ENCODE measurements around the gene SMG6. TPM values are rescaled to one million over a fixed set of nuclear protein-coding genes. Genes with fewer than 3 reads are reported as not detected.
"Not testable (repeated sequence)": the region's sequence is repeated elsewhere in the genome, so short reads cannot be mapped to it uniquely, and the experiment has no call there.

SMG6 gene
- total RNA-seq, 4 donors from 2014 or later: 17.9 to 24.0 (median 20.1) TPM

- H3K4me3 ChIP-seq: no peak overlapping the region
- peak overlapping the region in 3 of 4 donors; percentile 37 to 76 (median 74) for H3K27ac ChIP-seq
- no peak for TF ChIP-seq CTCF (IDR thresholded peaks at IDR 0.05)
- no peak for TF ChIP-seq POLR2A (IDR thresholded peaks at IDR 0.05)
- H3K36me3 ChIP-seq: peaks cover 0 to 43% (median 0%) of the 10 kb centered on the region in 3 donors
- H3K9me3 ChIP-seq: no peaks in the 10 kb centered on the region
- peaks cover 0 to 66% (median 19%) of the 10 kb centered on the region in 3 donors for H3K4me1 ChIP-seq
- intact Hi-C loops (cut with DNase I): no loop called here
- DNase-seq: no peak
- H3K27me3 ChIP-seq: no peaks in the 10 kb centered on the region
- WGBS, 2 donors: 52 to 68% methylated on average over 8 of the region's 8 CpGs
Measured at GRCh38 chr17:2263183-2264066, 40.2 kb downstream of the SMG6 start.

- Histone ChIP-seq H3K9me3 (no peaks in the 10 kb centered on the region), H3K4me3 (no peak overlapping the region), H3K27ac (peak overlapping the region in 3 of 4 donors; percentile 37 to 76 (median 47)), H3K36me3 (peaks cover 0 to 37% (median 0%) of the 10 kb centered on the region in 3 donors), H3K4me1 (peaks cover 0 to 63% (median 19%) of the 10 kb centered on the region in 3 donors), H3K27me3 (no peaks in the 10 kb centered on the region)
- DNase-seq: no peak
- TF ChIP-seq CTCF (IDR thresholded peaks at IDR 0.05) (no peak), POLR2A (IDR thresholded peaks at IDR 0.05) (no peak)
- 29 to 49% methylated on average over 2 of the region's 2 CpGs for WGBS, 2 donors
- intact Hi-C loops (cut with DNase I): no loop called here
Measured at GRCh38 chr17:2262135-2262587, 41.4 kb downstream of the SMG6 start.

GRCh38 chr17:2259769-2260536 is 43.6 kb downstream of the SMG6 start:
- intact Hi-C loops (cut with DNase I): no loop called here
- peaks cover 0 to 47% (median 19%) of the 10 kb centered on the region in 3 donors for H3K4me1 ChIP-seq
- H3K36me3 ChIP-seq: peaks cover 0 to 37% (median 0%) of the 10 kb centered on the region in 3 donors
- H3K4me3 ChIP-seq: no peak overlapping the region
- no peak for TF ChIP-seq CTCF (IDR thresholded peaks at IDR 0.05)
- no peak for TF ChIP-seq POLR2A (IDR thresholded peaks at IDR 0.05)
- H3K27ac ChIP-seq: peak overlapping the region; percentile 4 to 39 (median 21)
- H3K9me3 ChIP-seq: no peaks in the 10 kb centered on the region
- no peak for DNase-seq
- 70 to 77% methylated on average over 8 of the region's 8 CpGs for WGBS, 2 donors
- no peaks in the 10 kb centered on the region for H3K27me3 ChIP-seq

GRCh38 chr17:2258830-2259229 is 44.8 kb downstream of the SMG6 start:
- WGBS, 2 donors: 86 to 92% methylated on average over 7 to 8 of the region's 8 CpGs
- intact Hi-C loops (cut with DNase I); H3K9me3 ChIP-seq; DNase-seq; H3K27me3 ChIP-seq; H3K4me3 ChIP-seq: not testable (repeated sequence)
- Histone ChIP-seq H3K36me3 (peaks cover 0 to 48% (median 0%) of the 10 kb centered on the region in 3 donors), H3K27ac (peak overlapping the region in 1 of 4 donors; percentile 36), H3K4me1 (peaks cover 0 to 36% (median 11%) of the 10 kb centered on the region in 3 donors)

- H3K9me3 ChIP-seq: no peaks in the 10 kb centered on the region
- H3K27ac ChIP-seq: no peak overlapping the region
- 54 to 73% methylated on average over 4 to 5 of the region's 5 CpGs for WGBS, 2 donors
- no peak overlapping the region for H3K4me3 ChIP-seq
- peaks cover 0 to 5% (median 0%) of the 10 kb centered on the region in 3 donors for H3K4me1 ChIP-seq
- peaks cover 0 to 70% (median 0%) of the 10 kb centered on the region in 3 donors for H3K36me3 ChIP-seq
- TF ChIP-seq CTCF (IDR thresholded peaks at IDR 0.05): no peak
- TF ChIP-seq POLR2A (IDR thresholded peaks at IDR 0.05): no peak
- intact Hi-C loops (cut with DNase I): no loop called here
- no peak for DNase-seq
- no peaks in the 10 kb centered on the region for H3K27me3 ChIP-seq
Measured at GRCh38 chr17:2253768-2254406, 49.7 kb downstream of the SMG6 start.

Measured in esophagus squamous epithelium (tissue), 5 donors.